HL-60/S4 treated with retinoic acid at 250 ng/mL for 4 days and 3 days (cell line): ENCODE measurements around the gene EMD.

Experiments used
- in situ Hi-C: fragments of 300-500 bp; cut with MboI; formaldehyde crosslinking; loops from 2 replicates; pipeline ENCODE4 v1.7.0; 2022; ENCODE audit warnings: low sequenced_read_pairs

Gene EMD

DNA sequence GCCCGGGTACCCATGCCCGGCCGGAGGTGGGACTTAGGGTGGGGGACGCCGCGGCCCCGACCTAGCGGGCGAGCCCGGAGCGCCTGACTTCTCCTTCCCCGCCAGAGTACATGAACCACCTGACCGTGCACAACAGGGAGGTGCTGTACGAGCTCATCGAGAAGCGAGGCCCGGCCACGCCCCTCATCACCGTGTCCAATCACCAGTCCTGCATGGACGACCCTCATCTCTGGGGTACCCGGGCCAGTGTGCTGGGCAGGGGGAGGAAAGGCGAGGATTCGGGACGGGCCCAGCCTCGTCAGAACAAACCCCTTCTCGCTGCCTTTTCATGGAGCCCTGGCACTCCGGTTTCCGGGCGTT, 32.9 kb downstream of the EMD start:
- in situ Hi-C loops, result loop anchor here (25.0 kb wide), 1 partner anchor 100 kb away; the partner anchor contains the start of gene FAM3A

DNA sequence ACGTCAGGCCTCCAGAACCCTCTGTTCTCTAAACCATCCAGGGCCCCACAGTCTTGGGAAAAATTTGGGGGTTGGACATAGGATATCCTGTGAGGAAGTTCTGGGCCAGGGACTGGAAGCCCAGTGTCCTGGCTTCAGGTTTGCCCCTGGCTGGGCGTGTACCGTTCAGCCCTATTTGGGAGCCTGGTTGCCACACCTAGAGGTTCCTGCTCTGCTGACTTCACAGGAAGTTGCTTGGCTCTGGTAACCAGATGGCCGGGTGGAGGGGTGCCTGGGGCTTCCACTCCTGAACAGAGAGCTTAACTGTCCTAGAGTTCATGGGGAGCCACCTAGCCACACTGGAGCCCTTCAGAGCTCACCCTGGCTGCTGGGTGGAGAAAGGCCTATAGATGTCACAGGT, 33.4 kb downstream of the EMD start:
- in situ Hi-C loops, result loop anchor here (25.0 kb wide), 1 partner anchor 100 kb away; the partner anchor contains the start of gene FAM3A

DNA sequence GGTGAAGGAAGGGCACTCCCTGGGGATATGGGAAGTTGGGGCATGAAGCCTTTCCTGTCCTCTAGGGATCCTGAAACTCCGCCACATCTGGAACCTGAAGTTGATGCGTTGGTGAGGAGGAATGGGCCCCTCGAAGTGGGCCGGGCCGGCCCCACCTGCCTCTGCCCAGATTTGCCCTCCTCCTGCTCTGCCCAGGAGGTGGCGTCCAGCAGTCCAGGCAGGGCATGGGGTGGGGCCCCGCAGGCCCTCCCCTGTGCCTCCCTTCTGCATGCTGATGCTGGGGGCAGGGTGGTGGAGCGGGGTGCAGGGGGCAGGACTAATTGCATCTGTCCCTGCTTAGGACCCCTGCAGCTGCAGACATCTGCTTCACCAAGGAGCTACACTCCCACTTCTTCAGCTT, 34.0 kb downstream of the EMD start:
- in situ Hi-C loops, result loop anchor here (25.0 kb wide), 1 partner anchor 99 kb away; the partner anchor contains the start of gene FAM3A

DNA sequence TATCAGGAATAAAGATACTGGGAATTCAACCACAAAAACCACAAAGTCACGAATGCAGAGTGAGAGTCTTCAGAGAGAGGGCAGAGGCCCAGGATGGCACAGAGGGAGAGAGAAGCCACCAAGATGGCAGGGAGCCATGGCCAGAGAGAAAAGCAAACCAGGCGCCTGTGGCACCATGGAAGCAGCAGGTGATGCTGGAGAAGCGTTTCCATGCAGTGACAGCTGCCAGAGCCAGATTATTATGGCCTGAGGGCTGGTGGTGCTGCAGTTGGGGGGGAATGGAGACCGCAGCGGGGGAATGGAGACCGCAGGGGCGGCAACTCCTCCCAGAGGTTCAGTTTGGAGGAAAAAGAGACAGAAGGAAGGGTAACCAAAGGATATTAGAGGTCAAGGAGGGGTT, 38.1 kb downstream of the EMD start:
- in situ Hi-C loops, result loop anchor here (25.0 kb wide), 1 partner anchor 95 kb away; the partner anchor contains the start of gene FAM3A

DNA sequence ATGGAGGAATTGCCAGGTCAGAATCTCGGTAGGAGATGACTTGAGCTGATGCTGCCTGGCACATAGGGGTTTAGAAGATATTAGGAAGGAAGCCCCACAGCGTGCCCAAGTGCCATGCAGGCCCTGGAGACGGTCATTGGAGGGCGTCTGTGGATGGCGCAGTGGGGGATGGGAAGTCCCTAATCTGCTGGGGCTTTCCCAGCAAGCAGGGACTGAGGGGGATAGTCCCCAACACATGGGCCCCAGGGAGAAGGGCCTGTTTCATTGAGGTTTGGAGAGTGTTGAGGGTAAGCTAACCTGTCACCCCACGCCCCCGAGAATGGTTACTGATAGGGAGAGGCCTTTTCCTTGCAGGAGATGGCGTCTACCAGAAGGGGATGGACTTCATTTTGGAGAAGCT, 40.1 kb downstream of the EMD start:
- in situ Hi-C loops, result loop anchor here (25.0 kb wide), 1 partner anchor 93 kb away; the partner anchor contains the start of gene FAM3A

DNA sequence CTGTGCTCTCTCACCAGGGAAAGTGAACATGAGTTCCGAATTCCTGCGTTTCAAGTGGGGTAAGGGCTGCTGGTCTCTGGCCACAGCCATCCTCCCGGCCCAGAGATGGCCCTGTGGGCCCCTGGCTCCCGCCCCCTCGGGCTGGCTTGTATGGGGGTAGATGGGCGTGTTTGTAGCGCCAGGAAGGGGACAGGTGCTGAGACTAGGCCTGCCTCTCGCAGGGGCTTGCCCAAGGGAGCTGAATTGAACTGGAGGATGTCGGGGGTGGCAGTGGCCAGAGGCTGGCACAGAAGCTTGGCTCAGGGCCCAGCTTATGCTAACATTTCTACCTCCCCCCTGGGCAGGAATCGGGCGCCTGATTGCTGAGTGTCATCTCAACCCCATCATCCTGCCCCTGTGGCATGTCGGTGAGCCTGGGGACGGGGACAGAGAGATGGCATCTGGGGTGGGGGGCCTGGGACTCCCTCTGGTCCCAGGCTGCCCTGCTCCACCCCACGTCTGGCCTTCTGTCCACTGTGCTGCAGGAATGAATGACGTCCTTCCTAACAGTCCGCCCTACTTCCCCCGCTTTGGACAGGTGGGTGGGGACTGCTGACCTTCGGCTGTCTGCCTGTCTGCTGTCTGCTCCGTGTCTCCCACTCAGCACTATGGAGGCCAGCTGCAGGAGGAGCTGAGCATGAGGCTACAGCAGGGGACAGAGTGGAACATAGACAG, 40.8 kb downstream of the EMD start:
- in situ Hi-C loops, result loop anchor here (25.0 kb wide), 1 partner anchor 92 kb away; the partner anchor contains the start of gene FAM3A

DNA sequence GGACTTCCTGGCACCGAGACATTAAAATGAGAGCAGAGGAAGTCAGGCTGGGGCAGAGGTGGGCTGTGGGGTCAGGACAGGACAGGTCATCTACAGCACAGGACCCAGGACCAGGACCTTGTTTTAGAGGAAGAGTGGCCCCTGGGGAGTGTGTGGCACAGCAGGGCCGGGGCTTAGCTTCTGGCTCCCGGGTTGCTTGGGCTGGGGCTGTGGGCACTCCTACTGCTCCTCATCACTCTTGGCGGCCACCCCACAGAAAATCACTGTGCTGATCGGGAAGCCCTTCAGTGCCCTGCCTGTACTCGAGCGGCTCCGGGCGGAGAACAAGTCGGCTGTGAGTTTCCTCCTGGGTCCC, 41.3 kb downstream of the EMD start:
- in situ Hi-C loops, result loop anchor here (25.0 kb wide), 1 partner anchor 92 kb away; the partner anchor contains the start of gene FAM3A

DNA sequence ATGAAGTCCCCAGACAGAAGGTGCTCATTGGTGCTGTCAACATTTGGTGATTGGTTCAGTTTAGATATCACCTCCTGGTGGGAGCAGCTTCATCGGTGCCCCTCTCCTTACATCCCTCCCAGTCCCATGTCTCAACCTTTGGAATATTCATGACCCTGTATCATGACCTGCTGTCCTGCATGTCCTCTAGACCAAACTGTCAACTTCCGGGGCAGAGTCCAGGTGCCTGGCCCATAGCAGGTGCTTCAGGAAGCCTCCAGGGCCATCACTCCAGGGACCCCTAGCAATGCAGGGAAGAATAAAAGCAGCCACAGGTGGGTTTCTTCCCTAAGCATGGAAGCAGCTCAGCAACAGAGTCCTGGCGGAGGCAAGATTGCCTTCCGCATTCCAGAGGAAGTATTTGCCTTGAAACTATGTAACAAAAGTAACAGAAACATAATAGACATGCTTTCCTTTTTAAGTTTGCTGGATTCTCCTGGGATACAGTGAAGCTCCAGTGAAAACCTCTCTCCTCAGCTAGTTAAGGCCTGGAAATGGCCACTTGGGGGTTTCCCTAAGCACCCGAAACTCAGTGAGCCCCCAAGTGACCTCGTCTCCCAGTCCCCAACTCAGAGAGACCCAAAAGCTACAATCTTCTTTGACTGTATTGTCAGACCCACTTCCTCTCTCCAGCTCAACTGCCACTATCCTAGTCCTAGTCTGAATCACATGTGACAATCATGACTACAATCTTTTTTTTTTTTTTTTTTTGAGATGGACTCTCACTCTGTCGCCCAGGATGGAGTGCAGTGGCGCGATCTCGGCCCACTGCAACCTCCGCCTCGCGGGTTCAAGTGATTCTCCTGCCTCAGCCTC, 48.0 kb downstream of the EMD start:
- in situ Hi-C loops, result no loop called here

DNA sequence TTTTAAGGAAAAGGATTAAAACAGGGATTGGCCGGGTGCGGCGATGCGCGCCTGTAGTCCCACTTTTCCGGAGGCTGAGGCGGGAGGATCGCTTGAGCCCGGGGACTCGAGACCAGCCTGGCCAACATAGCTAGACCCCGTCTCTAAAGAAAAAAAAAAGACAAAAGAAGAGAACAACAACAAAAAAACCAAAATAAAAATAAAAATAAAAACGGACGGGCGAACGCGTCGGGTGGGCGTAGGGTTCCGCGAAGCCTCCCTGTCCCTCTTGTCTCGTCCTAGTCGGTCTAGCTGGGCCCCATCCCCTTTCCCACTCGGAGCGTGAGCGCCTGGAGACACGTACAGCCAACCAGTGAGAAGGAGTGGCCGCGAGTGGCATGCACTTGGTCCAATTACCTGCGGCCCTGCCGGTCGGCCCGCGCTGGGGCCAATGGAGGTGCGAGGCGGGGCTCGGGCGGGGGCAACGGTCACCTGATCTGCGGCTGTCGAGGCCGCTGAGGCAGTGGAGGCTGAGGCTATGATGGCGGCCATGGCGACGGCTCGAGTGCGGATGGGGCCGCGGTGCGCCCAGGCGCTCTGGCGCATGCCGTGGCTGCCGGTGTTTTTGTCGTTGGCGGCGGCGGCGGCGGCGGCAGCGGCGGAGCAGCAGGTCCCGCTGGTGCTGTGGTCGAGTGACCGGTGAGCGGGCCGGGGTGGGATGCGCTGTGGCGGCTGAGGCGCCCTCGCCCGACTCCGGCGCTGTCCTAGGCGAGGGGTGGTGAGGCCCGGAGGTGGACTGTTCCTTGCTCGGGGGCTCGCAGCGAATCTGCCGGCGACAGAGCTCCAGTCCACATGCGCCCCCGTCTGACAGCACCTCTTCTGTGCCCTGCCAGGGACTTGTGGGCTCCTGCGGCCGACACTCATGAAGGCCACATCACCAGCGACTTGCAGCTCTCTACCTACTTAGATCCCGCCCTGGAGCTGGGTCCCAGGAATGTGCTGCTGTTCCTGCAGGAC, 49.4 kb downstream of the EMD start, which contains the start of gene ATP6AP1:
Gene ATP6AP1 (plus strand): TSS at position 502 of the 996 bp plus-strand sequence. CDS start 16 bp downstream, at position 518.
- in situ Hi-C loops, result no loop called here

DNA sequence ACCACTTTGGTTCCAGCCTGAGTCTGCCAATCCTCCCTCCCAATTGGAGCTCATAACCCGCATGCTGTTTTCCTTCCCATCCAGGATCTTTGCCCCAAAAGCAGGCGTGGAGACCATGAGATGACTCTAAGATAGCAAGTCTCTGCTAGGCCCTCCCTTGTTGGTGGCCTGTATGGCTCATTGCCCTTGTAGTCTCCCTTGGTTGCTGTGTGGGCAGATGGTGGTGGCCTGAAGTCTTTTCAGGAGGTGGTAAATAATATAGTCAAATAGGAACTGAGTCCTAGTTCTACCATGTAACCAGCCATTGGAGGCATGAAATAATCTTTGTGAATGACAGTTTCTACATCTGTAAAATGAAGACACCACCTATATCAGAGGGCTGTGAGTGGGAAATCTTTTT, 50.6 kb downstream of the EMD start:
- in situ Hi-C loops, result no loop called here

DNA sequence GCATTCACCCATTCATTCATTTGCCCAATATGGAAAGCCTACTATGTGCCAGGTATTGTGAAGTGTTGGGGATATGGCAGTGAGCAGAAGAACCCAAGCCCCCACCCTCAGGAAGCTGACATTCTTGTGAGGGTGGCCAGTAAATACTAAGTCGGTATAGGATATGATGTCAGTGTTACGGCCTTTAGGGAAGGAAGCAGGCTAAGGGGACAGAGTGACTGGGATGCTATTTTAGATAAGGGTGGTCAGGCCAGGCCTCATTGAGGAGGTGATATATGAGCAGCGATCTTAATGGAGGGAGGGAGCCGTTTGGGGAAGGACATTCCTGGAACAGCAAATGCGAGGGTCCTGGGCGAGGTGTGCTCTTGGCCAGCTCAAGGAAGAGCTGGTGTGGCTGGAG, 51.4 kb downstream of the EMD start:
- in situ Hi-C loops, result no loop called here

DNA sequence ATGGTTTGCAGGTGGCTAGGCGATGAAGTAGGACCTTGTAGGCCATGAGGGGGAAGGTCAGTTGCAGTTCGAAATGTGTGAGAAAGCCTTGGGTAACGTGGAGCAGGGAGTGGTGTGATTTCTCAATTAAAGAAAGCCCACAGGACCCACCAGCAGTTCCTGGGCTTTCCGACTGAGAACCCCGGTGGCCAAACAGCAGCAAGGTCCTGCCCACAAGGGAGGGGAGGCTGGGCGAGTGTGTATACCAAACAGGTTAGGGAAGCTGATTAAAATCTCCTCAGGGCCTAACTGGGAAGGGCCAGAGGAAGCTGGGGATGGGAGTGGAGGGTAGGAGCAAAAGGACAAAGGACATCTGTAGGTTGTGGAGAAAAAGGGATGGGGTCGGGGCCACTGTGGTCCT, 51.8 kb downstream of the EMD start:
- in situ Hi-C loops, result no loop called here
